ENCODE data around the gene SPEM3.

DNA sequence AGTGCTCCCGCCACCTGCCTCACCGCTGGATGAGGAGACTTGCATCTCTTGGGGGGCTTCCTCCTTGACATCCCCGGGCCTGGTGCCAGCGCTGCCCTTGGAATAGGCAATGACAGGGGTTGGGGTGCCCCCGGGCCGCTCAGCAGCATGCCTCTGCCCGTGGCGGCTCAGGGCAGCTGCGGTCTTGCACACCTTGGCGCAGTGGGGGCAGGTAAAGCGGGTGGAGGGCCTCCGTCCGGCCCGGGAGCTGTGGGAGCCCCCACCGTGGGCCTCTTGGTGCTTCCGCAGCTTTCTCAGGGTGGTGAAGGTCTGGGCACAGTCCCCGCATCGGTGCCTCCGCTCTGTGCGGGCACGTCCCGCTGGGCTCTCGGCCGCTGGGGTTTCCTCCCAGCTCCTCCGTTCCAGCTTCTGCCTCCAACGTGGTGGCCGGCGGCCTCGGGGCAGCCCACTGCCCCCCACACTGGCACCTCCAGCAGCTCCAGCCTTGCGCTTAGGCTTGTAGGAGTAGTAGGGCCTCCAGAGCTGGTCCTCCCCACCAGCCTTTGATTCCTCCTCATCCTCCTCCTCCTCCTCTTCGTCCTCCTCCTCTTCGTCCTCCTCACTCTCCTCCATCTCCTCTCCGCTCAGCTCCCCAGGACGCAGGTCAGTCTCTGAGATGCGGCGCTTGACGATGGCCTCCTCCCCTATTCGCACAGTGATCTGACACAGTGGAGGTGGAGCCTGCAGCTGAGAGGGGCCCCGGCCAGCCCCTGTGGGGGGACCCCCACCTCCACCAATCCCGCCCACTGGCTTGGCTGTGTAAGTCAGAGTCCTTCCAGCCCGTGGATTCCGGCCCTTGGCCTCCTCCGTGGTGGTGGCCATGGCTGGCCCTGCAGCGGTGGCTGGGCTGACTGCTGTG, 34.1 kb downstream of the SPEM3 start:
- TF ChIP-seq, protein P1, sequence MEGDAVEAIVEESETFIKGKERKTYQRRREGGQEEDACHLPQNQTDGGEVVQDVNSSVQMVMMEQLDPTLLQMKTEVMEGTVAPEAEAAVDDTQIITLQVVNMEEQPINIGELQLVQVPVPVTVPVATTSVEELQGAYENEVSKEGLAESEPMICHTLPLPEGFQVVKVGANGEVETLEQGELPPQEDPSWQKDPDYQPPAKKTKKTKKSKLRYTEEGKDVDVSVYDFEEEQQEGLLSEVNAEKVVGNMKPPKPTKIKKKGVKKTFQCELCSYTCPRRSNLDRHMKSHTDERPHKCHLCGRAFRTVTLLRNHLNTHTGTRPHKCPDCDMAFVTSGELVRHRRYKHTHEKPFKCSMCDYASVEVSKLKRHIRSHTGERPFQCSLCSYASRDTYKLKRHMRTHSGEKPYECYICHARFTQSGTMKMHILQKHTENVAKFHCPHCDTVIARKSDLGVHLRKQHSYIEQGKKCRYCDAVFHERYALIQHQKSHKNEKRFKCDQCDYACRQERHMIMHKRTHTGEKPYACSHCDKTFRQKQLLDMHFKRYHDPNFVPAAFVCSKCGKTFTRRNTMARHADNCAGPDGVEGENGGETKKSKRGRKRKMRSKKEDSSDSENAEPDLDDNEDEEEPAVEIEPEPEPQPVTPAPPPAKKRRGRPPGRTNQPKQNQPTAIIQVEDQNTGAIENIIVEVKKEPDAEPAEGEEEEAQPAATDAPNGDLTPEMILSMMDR (IDR thresholded peaks at IDR 0.05), result no peak
- no peak for TF ChIP-seq POLR2A (IDR thresholded peaks at IDR 0.05)
